GM19438 (cell line): ENCODE data around the gene GRHL3.

Source experiments
- ATAC-seq: cut with Tn5 transposase; IDR thresholded peaks from one replicate; pipeline ENCODE4 v1.9.1; 2021; ENCODE audit warnings: low read depth; ENCODE audit not compliant: unreplicated experiment

GRHL3 gene

GRCh38 chr1:24391882-24392603 is 72.9 kb downstream of the GRHL3 start:
- ATAC-seq = peak; percentile 86

GRCh38 chr1:24392604-24392946 is 73.4 kb downstream of the GRHL3 start:
- no peak for ATAC-seq

GRCh38 chr1:24392982-24393650 is 74.0 kb downstream of the GRHL3 start:
- no peak for ATAC-seq

DNA sequence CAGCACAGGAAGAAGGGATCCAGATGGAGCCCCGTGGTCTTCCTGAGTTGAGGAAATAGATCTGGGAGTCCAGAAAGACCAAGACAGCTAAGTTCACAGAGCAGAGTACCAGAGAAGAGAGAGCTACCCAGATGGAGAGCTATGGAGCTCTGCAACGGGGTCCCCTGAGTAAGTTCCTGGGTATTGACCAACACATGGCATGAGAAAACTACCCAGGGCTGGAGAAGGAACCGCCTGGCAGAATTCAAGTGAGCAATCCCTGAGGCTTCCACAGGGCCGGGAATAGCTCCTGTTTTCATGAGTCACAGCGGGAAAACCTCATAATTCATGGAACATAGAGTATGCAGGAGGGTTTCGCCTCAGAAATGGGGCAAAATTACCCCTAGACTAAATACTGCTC is 74.7 kb downstream of the GRHL3 start:
- no peak for ATAC-seq

DNA sequence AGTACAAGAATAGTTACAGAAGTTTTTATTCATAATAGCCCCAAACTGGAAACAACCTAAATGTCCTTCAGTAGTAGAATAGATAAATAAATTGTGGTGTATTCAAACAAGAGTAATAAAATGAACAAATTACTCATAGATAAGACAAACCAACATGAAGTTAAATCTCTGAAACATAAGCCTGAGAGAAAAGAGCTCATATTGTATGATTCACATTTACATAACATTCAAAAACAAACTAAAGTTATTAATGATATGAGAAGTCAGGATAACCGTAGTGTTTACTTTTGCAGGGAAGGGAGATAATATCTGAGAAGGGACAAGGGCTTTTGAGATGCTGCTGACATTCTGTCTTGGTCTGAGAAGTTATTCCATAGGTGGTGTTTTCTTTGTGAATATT is 80.9 kb downstream of the GRHL3 start:
- ATAC-seq = no peak

- ATAC-seq = no peak
These were observed 84.6 kb downstream of the GRHL3 start for GRCh38 chr1:24403806-24404205.
